RKO (cell line): ENCODE results near the gene LMTK2.

Experiments used
- DNase-seq: peaks from one replicate; pipeline ENCODE4 v3.0.0-alpha.2; 2016; ENCODE audit warnings: low spot score

Gene LMTK2

DNA sequence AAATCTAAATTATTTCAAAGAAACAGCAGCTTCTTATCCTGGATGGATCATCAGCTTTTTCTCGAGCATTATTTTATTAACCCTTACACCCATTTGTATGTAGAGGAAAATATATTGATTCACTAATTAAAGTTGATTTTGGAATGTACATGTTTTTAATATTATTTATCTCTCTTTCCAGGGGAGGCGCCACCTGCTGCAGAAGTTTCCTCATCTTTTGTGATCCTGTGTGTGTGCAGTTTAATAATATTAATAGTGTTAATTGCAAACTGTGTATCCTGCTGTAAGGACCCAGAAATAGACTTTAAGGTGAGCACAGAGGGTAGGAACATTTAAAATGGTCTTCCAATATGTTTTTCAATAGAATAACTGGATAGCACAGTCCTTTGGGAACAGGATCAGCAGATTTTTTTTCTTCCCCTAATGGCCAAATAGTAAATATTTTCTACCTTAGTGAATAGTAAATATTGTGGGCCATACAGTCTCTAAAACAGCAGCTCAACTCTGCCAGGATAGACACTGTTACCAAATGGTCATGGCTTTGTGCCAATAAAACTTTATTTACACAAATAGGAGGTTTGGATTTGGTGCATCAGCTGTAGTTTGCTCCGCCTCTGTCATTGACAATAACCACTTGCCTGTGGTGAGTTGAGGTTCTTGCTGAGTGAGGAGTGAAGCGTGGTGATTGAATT, 30.6 kb downstream of the LMTK2 start:
- no peak for DNase-seq

DNA sequence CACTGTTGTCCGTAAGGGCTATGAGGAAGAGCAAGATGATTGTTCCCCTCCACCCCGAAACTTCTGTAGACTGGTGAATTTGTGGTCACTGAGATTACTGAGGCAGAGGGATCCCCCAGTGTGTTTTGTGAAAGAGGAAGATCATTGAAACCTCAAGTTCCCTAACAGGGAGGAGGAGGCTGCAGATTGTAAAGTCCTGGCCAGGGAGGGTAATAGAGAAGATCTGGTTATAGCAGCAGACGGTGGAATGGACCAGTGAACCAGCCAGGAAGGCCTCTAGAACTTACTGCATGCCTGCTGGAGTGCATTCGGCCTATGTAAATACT, 31.1 kb downstream of the LMTK2 start:
- DNase-seq: no peak

DNA sequence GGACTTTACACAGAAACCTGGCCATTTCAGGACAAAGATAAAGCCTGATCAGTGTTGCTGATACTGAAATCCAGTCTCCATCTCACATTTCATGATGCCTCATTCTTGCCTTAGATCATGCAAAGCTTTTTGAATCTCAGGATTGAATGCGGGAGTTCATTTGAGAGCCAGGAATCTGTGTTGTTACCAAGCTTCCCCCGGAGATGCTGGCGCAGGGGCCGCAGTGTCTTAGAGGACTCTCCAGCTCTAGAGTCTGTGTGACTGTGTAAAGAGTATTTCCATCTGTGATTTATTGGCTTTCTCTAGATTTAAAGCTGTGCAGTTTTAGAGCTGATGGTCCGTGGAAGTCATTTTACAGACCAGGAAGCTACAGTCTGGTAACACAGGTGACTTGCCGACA, 32.0 kb downstream of the LMTK2 start:
- DNase-seq: no peak

DNA sequence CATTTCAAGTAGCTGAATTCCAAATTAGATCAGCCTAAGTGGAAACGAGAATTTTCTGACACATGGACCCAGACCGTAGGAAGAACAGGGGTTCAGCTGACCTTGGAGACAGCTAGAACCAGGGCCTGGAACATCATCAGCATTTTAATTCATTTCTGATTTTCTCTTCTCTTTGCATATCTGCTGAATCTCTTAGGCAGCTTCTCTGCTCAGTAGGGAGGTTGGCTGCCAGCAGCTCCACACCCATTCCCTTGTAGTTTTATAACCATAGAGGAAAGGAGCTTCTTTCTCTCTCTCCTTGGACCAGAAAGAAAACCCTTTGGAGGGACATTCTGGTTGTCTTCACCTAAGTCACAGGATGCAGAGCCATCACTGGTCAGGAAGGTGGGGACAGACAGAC, 36.0 kb downstream of the LMTK2 start:
- DNase-seq: no peak

DNA sequence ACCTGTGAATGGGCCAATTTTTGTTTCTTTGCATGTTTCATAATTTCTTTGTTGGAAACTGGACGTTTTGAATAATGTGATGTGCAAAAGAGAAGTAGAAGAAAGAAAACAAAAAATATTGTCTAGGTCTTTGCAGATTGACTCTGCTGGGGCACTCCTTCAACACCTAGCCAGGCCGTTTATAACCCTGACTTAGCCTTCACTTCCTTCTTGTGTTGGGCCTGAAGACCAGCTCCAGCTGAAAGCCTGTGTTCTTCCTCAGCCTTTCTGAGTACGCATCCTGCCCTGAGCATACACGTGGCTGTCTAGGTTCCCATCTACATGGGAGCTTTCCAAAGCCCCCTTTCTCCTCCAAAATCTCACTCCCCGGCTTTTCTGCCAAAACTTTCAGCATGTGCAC, 41.9 kb downstream of the LMTK2 start:
- no peak for DNase-seq

DNA sequence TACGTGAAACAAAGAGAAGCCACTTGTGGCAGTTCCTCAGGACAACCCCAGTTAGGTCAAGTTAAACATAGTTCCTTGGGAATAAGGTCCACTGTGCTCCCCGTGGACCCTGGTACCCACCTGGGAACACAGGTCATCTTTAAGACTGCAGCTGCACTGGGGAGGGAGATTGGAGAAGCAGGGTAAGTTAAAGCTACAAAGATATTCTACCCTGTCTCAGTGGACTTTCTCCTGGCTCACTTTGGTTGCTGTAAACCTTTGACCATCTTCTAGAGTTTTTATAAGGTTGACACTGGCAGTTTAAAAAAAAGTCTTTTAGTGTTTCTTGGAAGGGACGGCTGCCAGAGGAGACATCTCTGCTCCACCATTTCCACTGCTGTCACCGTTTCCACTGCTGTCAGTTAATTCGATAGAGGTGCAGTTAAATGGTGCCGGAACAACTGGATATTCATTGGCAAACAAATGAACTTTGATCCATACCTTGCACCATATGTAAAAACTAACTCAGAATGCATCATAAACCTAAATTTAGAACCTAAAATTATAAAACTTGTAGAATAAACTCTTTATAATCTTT, 42.5 kb downstream of the LMTK2 start:
- no peak for DNase-seq

DNA sequence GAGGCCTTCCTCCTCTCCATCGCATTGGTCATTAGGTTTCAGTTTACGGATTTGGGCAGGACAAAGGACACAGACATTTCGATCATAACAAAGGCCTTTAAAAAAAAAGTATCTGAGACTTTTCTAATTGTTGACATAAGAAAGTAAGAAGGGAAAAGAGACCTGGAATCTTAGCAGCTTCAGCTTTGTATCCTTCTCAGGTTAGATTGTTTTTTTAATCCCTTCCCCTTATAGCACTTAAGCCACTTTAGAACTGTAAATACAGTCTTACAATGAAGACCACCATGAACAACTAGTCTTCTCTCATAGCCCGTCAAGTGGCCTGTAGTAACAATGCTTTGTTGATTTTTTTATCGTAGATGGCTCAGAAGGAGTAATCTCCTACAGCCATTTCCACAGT, 45.2 kb downstream of the LMTK2 start:
- no peak for DNase-seq

DNA sequence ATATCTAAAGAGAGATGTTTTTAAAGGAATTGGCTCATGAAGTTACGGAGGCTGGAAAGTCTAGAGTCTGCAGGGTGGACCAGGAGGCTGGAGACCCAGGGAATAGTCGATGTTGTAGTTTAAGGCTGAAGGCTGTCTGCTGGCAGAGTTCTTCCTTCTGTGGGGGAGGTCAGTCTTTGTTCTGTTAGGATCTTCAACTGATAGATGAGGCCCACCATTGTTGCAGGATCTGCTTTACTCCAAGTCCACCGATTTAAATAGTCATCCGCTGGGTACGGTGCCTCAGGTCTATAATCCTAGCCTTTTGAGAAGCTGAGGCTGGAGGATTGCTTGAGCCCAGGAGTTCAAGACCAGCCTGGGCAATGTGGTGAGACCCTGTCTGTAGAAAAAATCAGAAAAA, 50.0 kb downstream of the LMTK2 start:
- DNase-seq: no peak

DNA sequence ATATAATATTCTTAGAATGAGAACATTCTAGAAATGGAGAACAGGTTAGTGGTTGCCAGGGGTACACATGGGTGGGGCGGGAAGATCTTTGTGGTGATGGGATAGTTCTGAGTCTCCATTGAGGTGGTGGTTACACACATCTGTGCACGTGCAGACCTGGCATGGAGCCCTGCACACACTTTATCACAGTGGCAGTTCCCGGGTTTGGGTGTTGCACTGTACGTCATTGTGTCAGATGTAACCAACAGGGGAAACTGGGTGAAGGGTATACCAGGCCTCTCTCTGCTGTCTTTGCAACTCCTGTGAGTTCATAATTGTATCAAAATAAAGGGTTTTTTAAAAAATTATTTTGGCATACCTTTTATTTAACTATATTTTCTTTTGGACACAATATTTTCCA, 51.1 kb downstream of the LMTK2 start:
- DNase-seq: no peak

DNA sequence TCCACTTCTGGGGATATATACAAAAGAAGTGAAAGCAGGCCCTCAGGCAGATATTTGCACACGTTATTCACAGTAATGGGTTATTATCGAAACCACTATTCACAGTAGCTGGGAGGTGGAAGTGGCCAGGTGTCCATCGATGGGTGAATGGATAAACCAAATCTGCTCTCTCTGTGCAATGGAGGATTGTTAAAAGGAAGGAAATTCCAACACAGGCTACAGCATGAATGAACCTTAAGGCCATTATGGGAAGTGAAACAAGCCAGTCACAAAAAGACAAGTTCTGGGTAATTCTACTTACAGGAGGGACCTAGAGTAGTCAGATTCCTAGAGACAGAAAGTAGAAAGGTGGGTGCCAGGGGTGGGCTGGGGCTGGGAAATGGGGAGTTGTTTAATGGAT, 56.1 kb downstream of the LMTK2 start:
- no peak for DNase-seq

DNA sequence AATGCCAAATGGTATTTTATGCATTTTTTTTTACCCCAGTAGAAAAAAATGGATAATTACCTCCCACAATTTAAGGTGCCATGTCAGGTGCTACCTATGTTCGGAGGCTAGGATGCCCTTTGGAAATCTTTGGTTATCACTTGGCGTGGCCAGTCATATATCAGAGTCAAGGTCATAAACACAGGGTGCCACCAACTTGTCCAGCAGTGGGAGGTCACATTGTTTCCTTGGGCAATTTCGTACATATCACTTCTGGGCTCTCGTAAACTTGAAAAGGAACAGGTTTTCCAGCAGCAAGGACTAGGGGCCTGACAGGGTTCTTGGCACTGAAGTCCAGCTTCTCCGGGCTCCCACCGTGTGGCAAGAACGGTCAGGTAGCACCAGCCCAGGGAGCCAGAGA, 56.6 kb downstream of the LMTK2 start:
- no peak for DNase-seq

DNA sequence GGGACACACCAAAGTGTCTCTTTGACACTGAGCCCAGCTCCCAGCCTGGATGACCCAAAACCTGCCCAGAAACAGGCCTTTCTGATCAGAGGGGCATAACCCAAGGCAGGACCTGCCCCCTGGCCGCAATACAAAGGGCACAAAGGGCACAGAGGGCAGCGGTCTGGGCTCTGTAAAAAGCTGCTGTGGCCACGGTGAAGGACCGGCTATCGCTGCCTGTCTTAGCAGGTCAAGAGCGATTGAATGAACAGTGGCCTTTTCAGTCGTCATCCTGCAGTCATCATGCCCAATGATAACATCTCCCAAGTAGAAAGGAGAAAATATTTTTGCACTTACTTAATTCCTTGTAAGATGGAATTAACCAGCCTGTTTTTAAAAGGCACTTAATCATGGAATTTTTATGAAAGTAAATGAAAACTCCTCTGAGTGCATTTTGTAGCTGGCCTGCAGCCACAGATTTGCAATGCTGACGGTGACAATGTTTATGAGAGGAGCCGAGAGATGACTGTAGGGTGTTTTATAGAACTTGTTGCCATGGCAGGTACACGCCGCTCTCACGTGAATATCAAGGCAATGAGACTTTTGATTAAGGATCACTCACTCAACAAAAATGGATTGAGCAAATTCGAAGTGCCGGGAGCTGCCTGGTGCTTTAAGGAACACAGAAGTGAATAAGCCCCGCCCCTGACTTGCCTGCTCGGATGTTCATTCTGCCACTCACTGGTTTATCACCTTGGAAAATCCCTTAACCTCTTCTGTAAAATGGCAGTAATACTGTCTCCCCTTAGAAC, 57.2 kb downstream of the LMTK2 start:
- no peak for DNase-seq

DNA sequence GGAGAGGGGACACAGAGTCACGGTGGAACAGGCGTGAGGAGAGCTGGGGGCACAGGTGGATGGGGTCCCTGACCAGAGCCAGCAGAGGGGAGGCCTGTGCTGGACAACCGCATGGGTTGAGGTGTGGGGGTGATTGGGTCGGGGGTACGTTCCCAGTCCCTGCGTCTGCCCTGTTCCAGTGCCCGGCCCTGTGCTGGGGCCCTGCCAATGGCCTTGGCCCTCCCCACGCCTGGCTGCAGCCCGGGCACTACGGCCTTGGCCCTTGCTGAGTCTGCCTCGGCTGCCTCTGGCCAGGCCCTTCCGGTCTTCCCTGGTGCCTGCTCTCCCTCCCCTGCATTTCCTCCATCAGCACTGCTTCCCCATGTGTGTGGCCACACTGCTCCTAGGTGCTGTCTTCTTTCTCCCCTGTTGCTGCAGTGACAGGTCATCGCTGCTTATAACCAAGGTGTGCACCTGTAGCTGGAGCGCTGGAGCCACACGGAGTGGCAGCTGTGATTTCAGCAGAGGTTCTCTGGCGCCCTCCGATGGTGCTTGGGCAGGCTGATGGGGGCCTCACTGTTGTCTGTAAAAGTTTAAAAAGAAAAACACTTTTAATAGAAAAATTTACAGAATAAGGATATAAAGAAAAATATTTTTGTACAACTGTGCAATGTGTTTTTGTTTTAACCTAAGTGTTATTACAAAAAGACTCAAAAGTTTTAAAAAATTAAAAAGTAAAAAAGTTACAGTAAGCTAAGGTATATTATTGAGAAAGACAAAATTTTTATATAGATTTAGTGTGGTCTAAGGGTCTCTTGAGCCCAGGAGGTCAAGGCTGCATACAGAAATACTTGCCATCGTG, 59.4 kb downstream of the LMTK2 start:
- DNase-seq: no peak

DNA sequence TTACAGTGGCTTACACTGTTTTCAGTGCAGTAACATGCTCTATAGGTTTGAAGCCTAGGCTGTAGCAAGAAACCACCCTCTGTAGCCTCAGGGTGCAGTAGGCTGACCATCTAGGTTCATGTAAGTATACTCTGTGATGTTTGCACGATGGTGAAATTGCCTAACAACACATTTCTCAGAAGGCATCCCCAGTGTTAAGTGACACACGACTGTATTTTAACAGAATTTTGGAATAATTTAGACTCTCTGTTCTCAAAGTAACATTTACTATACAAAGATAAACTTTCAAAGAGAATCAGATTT, 60.0 kb downstream of the LMTK2 start:
- no peak for DNase-seq

DNA sequence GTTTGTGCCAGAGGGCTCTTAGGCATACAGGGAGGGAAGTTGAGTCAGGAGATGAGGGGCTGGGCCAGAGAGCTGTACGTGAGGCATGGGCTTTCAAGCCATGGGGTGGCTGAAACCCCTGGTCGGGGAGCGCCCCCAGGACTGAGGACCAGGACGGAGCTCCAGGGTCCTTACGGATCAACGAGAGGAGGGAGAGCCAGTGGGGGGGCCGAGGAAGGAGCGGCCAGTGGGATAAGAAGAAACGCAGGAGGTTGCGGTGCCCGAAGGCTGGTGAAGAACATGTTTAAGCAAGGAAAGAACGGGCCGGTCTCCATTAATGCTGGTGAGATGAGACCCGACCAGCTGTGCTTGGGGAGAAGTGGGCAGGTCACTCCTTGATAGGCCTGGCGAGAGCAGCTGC, 61.0 kb downstream of the LMTK2 start:
- no peak for DNase-seq

DNA sequence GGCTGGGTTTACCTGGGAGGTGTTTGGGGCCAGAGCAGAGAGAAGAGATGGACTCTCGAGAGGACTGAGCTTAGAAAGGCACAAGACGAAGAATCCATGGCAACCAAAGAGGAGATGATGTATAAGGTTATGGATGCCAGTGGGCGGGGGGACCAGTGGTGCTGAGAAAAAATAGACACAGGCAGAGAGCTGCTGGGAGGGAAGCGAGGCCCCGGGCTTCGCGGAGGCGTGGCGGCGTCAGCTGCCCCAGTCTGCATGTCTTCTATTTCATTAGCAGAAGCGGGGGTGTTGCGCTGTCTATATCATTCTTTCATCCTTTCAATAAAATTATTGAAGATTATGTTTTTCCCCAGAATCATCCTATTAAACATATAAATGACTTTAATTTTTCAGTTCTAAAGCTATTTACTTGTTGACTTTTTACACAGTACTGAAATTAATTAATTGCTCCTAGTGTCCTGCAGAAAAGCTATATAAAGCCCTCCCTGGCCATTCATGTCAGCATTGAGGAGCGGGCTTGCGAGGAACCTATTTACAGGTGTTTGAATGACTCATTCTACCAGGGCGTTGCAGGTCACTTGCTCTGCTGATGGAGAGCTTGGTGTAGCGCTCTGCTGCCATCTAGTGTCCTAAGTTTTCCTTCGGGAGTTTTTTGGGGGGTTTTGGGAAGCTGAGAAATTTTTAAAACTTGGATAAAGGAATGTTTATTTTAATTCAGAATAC, 61.7 kb downstream of the LMTK2 start:
- peak; percentile 71 for DNase-seq

DNA sequence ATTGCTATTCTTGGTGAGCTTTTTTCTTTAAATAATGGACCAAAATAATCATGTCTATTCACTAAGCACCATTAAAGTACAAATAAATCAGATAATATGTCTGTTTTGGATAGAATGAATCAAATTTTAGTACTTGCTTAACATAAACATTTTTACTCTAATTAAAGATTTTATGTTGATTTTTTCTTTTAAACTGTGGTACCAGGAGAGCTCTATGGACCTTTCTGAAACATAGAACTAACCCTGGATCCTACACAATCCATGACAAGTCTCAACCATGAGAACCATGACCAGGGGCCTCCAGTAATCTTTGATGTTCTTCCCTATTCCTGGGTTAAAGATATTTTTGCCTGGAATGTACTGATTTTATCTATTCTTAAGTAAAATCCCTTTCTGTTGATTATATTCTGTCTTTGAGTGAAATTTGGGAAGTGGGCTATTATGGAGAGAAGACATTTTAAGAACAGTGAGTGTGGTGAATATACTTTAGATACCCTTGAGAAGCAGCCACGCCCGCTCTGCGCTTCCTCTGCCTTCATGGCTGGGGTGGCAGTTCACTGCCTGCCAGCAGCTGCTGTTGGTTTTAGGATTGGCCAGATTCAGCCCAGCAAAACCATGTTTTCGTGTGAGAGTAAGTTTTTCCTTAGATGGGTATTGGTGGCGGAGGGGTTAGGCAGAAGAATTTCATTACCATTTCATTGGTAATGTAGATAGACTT, 62.4 kb downstream of the LMTK2 start:
- DNase-seq: no peak

DNA sequence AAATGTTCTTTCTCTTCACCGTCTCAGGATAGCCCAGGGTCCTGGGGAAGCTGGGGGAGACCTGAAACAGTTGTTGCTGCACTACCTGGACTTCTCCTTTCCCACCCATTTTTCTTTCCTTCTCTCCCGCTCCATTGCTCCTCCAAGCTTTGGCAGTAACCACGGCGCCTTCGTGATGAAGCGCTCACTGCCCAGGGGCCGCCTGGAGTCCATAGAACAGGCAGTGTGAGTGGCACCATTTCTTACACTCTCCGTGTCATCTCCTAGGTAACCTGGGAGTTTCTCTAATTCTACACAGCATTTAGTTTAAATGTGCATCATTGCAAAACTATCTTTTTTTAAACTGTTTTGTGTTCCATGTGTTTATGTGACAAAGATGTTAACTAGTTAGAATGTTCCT, 64.3 kb downstream of the LMTK2 start:
- no peak for DNase-seq

DNA sequence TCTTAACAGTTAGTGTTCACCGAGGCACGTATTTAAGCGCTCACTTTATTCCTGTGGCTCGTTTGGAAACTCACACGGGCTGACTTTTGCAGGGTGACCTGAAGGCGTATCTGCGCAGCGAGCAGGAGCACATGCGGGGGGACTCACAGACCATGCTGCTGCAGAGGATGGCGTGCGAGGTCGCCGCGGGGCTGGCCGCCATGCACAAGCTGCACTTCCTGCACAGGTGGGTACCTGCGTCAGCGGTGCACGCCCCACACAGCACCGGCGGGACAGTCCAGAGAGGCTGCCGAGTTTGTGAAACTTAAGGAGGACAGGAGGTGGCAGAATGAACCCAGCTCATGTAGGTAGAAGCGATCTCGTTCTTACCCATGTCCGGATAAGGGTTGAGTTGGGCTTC, 64.8 kb downstream of the LMTK2 start:
- no peak for DNase-seq

DNA sequence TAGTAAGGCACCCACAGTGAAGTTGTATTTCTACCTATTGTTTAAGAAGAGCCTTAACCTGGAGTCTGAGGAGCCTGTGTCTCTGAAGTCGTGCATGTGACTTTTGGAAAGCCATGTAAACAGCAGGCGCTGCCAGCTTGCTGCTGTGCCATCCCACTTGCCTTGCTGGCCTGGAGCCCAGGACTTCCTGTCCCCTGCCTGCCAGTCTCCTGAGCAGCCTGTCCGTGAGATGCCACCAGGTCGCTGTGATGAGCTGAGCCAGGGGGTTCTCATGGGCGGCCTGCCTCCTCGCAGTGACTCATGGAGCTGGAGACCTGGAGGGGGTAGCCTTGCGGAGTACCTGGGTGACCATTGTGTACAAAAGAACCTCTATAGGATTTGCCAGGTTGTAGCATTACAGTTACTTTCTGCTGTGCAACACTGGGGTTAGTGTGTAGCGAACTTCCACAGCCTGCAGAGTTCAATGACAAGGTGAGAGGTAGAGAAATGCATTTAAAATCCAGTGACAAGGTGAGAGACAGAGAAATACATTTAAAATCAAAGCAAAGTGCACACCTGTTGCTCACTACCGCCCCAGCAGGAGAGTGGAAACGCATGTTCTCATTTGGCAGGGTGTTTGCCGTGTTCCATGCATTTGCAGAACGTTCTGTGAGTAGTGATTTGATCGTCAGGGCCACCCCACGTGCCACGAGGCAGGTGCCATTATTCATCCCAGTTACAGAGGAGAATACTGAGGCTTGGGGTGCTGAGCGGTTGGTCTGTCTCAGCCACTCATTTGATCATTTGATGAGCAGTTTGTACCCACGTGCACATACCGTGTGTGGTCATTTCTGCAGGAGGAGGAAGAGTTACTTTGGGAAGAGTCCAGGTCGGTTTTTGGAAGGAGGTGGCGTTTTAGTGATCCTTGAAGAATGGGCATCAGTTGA, 67.9 kb downstream of the LMTK2 start:
- DNase-seq: no peak
